ENCODE measurements around the gene VSTM4.

Gene VSTM4

GRCh38 chr10:49161411-49161997 lies 46.2 kb upstream of the VSTM4 start:
- Mint-ChIP-seq H3K27ac (no peak overlapping the region), H3K9me3 (no peaks in the 10 kb centered on the region), H3K36me3 (ENCODE audit: low read depth) (no peaks in the 10 kb centered on the region), H3K27me3 (ENCODE audit: low read depth, poor library complexity) (peaks cover 44% of the 10 kb centered on the region), H3K4me1 (peaks cover 24% of the 10 kb centered on the region), H3K4me3 (no peak overlapping the region)
- no peak for DNase-seq
- TF ChIP-seq, protein P1, sequence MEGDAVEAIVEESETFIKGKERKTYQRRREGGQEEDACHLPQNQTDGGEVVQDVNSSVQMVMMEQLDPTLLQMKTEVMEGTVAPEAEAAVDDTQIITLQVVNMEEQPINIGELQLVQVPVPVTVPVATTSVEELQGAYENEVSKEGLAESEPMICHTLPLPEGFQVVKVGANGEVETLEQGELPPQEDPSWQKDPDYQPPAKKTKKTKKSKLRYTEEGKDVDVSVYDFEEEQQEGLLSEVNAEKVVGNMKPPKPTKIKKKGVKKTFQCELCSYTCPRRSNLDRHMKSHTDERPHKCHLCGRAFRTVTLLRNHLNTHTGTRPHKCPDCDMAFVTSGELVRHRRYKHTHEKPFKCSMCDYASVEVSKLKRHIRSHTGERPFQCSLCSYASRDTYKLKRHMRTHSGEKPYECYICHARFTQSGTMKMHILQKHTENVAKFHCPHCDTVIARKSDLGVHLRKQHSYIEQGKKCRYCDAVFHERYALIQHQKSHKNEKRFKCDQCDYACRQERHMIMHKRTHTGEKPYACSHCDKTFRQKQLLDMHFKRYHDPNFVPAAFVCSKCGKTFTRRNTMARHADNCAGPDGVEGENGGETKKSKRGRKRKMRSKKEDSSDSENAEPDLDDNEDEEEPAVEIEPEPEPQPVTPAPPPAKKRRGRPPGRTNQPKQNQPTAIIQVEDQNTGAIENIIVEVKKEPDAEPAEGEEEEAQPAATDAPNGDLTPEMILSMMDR (IDR thresholded peaks at IDR 0.05), result no peak

DNA sequence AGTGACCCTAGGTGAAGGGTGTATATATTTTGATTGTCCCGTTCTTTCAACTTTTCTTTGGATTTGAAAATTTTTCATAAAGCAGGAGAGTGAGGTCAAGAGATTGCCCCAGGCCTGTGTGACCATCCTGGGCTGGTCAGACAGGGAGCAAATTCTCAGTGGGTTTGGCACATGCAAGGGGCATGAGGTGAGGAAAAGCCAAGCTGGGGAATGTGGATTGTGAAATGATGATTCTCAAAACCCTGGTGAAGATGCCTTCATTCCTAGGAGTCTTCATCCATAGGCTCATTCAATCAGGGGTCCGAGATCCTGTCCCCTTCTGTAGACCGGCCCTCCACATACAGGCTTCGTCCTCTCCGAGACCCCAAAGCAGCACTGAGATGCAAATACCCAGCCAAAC lies 45.5 kb upstream of the VSTM4 start:
- no peak for DNase-seq
- peaks cover 44% of the 10 kb centered on the region for H3K27me3 Mint-ChIP-seq (ENCODE audit: low read depth, poor library complexity)
- TF ChIP-seq, protein P1 (IDR thresholded peaks at IDR 0.05), result no peak
- H3K36me3 Mint-ChIP-seq (ENCODE audit: low read depth), result no peaks in the 10 kb centered on the region
- H3K4me1 Mint-ChIP-seq, result peaks cover 17% of the 10 kb centered on the region
- H3K4me3 Mint-ChIP-seq, result no peak overlapping the region
- H3K27ac Mint-ChIP-seq, result no peak overlapping the region
- H3K9me3 Mint-ChIP-seq, result no peaks in the 10 kb centered on the region

DNA sequence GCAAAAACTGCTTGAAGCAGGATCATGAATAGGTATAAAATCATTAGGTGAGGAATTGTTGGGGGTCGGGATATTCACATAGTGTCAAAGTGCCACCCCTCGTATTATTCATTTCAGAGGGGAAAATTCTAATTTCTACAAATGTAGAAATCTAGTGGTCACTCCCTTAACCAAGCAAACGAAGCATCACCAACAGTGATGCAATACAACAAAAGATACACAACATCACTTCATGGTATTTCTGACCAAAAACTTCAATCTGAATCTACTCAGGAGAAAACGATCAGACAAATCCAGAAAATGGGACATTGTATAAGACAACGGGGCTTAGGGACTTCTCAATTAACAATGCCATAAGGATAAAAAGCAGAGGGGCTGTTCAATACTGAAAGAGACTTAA lies 44.8 kb upstream of the VSTM4 start:
- H3K36me3 Mint-ChIP-seq (ENCODE audit: low read depth), result no peaks in the 10 kb centered on the region
- H3K27ac Mint-ChIP-seq, result no peak overlapping the region
- no peak overlapping the region for H3K4me3 Mint-ChIP-seq
- TF ChIP-seq, protein P1 (IDR thresholded peaks at IDR 0.05), result no peak
- H3K27me3 Mint-ChIP-seq (ENCODE audit: low read depth, poor library complexity), result peaks cover 45% of the 10 kb centered on the region
- H3K9me3 Mint-ChIP-seq, result no peaks in the 10 kb centered on the region
- DNase-seq, result no peak
- H3K4me1 Mint-ChIP-seq, result peaks cover 10% of the 10 kb centered on the region

DNA sequence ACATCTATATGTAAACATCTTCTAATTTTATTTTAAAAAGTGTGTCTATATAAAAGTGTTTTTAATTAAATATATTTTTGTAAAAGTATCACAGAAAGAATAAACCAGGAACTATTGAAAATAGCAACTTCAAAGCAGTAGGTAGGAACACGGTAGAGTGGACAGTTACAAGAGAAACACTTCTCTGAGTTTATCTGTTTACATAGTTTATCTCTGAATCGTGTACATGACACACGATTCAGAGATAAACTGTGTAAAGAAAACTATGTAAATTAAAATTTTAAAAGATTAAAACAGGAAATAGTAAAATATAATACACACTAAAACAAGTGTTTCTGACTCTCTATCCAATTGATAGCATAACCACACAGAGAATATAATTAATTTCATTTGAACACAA lies 43.6 kb upstream of the VSTM4 start:
- H3K9me3 Mint-ChIP-seq, result no peaks in the 10 kb centered on the region
- H3K27me3 Mint-ChIP-seq (ENCODE audit: low read depth, poor library complexity), result peaks cover 38% of the 10 kb centered on the region
- TF ChIP-seq, protein P1 (IDR thresholded peaks at IDR 0.05), result no peak
- no peak for DNase-seq
- H3K36me3 Mint-ChIP-seq (ENCODE audit: low read depth), result no peaks in the 10 kb centered on the region
- no peaks in the 10 kb centered on the region for H3K4me1 Mint-ChIP-seq
- H3K27ac Mint-ChIP-seq, result no peak overlapping the region
- no peak overlapping the region for H3K4me3 Mint-ChIP-seq

- peaks cover 36% of the 10 kb centered on the region for H3K27me3 Mint-ChIP-seq (ENCODE audit: low read depth, poor library complexity)
- DNase-seq, result no peak
These were observed 43.1 kb upstream of the VSTM4 start for GRCh38 chr10:49158404-49158803.

DNA sequence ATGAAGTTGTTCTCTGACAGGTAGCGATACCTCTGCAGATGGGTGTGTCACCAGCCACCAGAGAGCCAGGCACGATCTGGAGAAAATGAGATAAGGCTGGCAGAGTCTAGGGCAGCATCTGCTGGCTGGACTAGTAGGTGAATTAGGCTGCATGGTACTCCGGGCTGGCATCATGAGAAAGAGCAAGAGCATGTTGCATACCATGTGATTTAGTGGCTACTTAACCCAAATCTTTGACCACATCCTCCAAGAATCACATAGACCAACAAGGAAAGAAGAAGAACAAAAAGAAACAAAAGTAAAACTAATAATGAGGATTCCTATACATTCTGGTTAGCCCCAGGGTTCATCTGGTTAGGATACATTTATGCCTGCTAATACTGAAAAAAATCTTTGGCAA lies 41.9 kb upstream of the VSTM4 start:
- H3K36me3 Mint-ChIP-seq (ENCODE audit: low read depth), result no peaks in the 10 kb centered on the region
- peaks cover 31% of the 10 kb centered on the region for H3K27me3 Mint-ChIP-seq (ENCODE audit: low read depth, poor library complexity)
- no peaks in the 10 kb centered on the region for H3K9me3 Mint-ChIP-seq
- TF ChIP-seq, protein P1 (IDR thresholded peaks at IDR 0.05), result no peak
- no peak overlapping the region for H3K4me3 Mint-ChIP-seq
- H3K27ac Mint-ChIP-seq, result no peak overlapping the region
- no peak for DNase-seq
- H3K4me1 Mint-ChIP-seq, result no peaks in the 10 kb centered on the region

More at GRCh38 chr10:49158404-49158803, 43.1 kb upstream of the VSTM4 start:
- TF ChIP-seq, protein P1 (IDR thresholded peaks at IDR 0.05), result no peak
- Mint-ChIP-seq H3K4me1 (no peaks in the 10 kb centered on the region), H3K27ac (no peak overlapping the region), H3K9me3 (no peaks in the 10 kb centered on the region), H3K36me3 (ENCODE audit: low read depth) (no peaks in the 10 kb centered on the region), H3K4me3 (no peak overlapping the region)

Measured in nephron progenitor cell (in vitro differentiated cells).